ENCODE data around the gene MAVS.

MAVS gene

DNA sequence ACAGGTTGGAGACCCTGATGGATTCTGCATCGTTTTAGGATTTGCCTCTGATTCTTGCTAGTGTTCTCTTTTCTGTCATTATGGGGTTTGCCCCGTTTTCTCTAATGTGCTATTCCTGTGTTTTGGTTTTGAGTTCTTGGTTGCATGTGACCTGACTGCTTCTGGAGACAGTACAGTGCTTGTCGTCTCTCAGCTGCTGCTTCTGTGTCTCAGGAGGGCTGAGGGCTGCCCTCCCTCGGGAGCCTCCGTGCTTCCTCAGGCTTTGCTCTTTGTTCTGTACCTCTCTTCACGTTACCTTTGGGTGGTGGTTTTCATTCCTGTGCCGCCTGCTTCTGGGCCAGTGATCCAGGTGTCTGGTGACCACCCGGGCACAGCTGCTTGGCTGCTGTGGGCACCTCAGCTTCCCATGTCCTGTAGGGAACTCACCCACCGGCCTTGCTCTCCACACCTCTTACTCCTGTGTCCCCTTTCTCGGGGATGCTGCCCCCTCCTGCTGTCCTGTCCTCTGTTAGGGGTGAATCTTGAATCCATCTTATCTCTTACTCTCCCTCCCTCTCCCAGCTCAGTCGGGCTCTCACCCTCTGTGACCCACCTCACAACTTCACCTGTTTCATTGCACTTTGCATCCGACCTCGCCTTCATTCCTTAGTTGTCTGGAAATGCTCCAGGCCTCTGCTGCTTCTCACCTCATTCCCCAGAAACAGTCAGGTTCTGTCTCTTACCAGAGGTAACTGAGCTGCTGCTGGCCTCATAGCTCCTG, 75.8 kb downstream of the MAVS start:
- no peak overlapping the region for H3K9ac ChIP-seq (ENCODE audit: low read length)
- no peak overlapping the region for H3K27ac ChIP-seq (ENCODE audit: low read length)
- peaks cover 40% of the 10 kb centered on the region for H3K79me2 ChIP-seq (ENCODE audit: low read length)
- no peaks in the 10 kb centered on the region for H3K4me1 ChIP-seq (ENCODE audit: low read length)
- no peak overlapping the region for H3K4me3 ChIP-seq (ENCODE audit: low read length)
- no peak overlapping the region for H3K4me2 ChIP-seq (ENCODE audit: low read length)
- no peak overlapping the region for H2AFZ ChIP-seq (ENCODE audit: low read depth, low read length)
- peaks cover 50% of the 10 kb centered on the region for H3K36me3 ChIP-seq (replicated peaks; ENCODE audit: low read depth, low read length)
- H4K20me1 ChIP-seq (ENCODE audit: insufficient read depth, low read length): peaks cover 60% of the 10 kb centered on the region
- H3K9me3 ChIP-seq (ENCODE audit: insufficient read depth, low read length): no peaks in the 10 kb centered on the region
- TF ChIP-seq EZH2phosphoT487 (IDR thresholded peaks at IDR 0.05; ENCODE audit: low read depth): no peak
- TF ChIP-seq, protein P1, sequence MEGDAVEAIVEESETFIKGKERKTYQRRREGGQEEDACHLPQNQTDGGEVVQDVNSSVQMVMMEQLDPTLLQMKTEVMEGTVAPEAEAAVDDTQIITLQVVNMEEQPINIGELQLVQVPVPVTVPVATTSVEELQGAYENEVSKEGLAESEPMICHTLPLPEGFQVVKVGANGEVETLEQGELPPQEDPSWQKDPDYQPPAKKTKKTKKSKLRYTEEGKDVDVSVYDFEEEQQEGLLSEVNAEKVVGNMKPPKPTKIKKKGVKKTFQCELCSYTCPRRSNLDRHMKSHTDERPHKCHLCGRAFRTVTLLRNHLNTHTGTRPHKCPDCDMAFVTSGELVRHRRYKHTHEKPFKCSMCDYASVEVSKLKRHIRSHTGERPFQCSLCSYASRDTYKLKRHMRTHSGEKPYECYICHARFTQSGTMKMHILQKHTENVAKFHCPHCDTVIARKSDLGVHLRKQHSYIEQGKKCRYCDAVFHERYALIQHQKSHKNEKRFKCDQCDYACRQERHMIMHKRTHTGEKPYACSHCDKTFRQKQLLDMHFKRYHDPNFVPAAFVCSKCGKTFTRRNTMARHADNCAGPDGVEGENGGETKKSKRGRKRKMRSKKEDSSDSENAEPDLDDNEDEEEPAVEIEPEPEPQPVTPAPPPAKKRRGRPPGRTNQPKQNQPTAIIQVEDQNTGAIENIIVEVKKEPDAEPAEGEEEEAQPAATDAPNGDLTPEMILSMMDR (IDR thresholded peaks at IDR 0.05; ENCODE audit: low read depth, low read length): no peak
- no peaks in the 10 kb centered on the region for H3K27me3 ChIP-seq (ENCODE audit: low read depth, low read length)

DNA sequence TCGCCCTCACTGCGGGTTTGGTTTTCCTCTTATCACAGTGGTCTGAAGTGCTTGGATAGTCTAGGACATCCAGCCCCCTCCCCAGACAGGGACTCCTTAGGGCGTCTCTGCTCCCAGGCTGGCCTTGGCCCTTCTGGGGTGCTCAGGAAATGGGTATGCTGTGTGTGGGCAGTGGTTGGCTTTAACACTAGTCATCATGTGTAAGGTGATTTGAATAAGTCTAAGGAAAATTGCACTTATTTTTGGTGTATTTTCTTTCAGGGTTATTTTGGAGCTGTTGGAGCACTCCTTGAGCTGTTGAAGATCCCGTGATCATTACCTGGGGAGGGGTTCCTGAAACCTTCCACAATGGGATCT, 76.3 kb downstream of the MAVS start:
- H3K4me3 ChIP-seq (ENCODE audit: low read length): no peak overlapping the region
- peaks cover 48% of the 10 kb centered on the region for H3K36me3 ChIP-seq (replicated peaks; ENCODE audit: low read depth, low read length)
- no peak overlapping the region for H3K4me2 ChIP-seq (ENCODE audit: low read length)
- H3K27me3 ChIP-seq (ENCODE audit: low read depth, low read length): no peaks in the 10 kb centered on the region
- H3K9ac ChIP-seq (ENCODE audit: low read length): no peak overlapping the region
- no peaks in the 10 kb centered on the region for H3K9me3 ChIP-seq (ENCODE audit: insufficient read depth, low read length)
- peaks cover 58% of the 10 kb centered on the region for H4K20me1 ChIP-seq (ENCODE audit: insufficient read depth, low read length)
- no peak overlapping the region for H3K27ac ChIP-seq (ENCODE audit: low read length)
- H3K4me1 ChIP-seq (ENCODE audit: low read length): no peaks in the 10 kb centered on the region
- TF ChIP-seq, protein P1 (IDR thresholded peaks at IDR 0.05; ENCODE audit: low read depth, low read length): no peak
- no peak for TF ChIP-seq EZH2phosphoT487 (IDR thresholded peaks at IDR 0.05; ENCODE audit: low read depth)
- H2AFZ ChIP-seq (ENCODE audit: low read depth, low read length): no peak overlapping the region
- H3K79me2 ChIP-seq (ENCODE audit: low read length): peaks cover 37% of the 10 kb centered on the region

DNA sequence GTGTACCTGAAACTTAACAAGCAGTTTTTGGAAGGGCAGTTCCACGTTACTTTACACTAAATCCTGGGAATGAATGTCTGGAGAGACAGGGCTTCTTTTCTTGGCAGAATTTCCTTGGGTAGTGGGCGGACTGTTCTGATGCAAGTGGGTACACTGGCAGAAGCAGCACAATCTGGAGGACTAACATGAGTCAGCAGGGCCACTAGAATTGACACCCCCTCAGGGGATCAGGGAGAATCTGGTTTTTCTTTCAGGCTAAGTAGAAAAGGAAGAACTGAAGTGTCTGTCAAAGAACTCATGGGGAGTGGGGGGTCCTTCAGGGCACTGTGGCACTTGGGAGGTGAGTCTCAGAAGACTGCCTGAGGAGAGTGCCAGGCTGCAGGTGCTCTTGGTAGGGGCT, 77.2 kb downstream of the MAVS start:
- no peak overlapping the region for H3K27ac ChIP-seq (ENCODE audit: low read length)
- H3K4me3 ChIP-seq (ENCODE audit: low read length): no peak overlapping the region
- H2AFZ ChIP-seq (ENCODE audit: low read depth, low read length): no peak overlapping the region
- no peaks in the 10 kb centered on the region; the same call in 1 of the 2 replicates for H3K4me1 ChIP-seq (ENCODE audit: low read length)
- H4K20me1 ChIP-seq (ENCODE audit: insufficient read depth, low read length): peaks cover 50% of the 10 kb centered on the region
- peaks cover 39% of the 10 kb centered on the region for H3K36me3 ChIP-seq (replicated peaks; ENCODE audit: low read depth, low read length)
- H3K9me3 ChIP-seq (ENCODE audit: insufficient read depth, low read length): no peaks in the 10 kb centered on the region
- no peak overlapping the region for H3K4me2 ChIP-seq (ENCODE audit: low read length)
- no peak overlapping the region for H3K9ac ChIP-seq (ENCODE audit: low read length)
- peaks cover 28% of the 10 kb centered on the region for H3K79me2 ChIP-seq (ENCODE audit: low read length)
- TF ChIP-seq, protein P1 (IDR thresholded peaks at IDR 0.05; ENCODE audit: low read depth, low read length): no peak
- TF ChIP-seq EZH2phosphoT487 (IDR thresholded peaks at IDR 0.05; ENCODE audit: low read depth): no peak
- no peaks in the 10 kb centered on the region for H3K27me3 ChIP-seq (ENCODE audit: low read depth, low read length)

DNA sequence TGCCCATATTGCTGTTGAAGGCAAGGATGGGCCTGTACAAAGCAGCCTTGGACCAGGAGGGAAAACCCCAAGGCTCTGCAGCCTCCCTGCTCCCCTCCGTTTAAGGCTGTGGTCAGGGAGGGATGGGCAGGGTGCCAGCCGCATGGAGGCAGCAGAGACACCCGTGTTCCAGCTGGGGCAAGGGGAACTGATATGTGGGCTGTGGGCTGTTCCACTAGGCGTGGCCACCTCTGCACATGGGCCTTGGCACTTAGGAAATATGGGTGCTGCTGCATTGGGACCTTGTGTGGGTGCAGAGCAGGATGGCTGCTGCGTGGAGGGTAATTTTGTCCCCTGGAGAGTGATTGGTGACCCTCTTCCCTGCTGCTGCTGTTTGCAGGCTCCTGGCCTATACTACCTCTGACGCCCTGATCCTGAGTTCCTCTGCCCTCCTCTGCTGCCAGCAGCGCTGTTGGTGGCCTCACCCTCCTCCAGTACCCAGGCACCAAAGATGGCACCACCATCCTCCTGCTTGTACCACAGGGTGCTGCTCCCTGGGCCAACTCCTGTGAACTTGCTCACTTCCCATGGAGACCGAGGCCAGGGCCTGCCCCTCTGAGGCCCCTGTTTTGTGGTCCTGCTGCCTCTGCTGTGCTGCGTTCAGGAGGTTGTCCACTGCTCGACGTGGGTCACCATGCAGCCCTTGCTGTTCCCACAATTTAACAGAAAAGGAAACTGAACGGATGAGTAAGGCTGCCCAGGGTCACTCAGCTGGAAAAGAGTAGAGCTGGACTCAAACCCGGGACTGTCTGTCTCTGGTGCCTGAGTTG, 77.9 kb downstream of the MAVS start:
- no peak overlapping the region for H3K27ac ChIP-seq (ENCODE audit: low read length)
- H4K20me1 ChIP-seq (ENCODE audit: insufficient read depth, low read length): peaks cover 46% of the 10 kb centered on the region
- H3K79me2 ChIP-seq (ENCODE audit: low read length): peaks cover 22% of the 10 kb centered on the region

More for the DNA sequence above, 77.9 kb downstream of the MAVS start:
- Histone ChIP-seq H3K4me2 (ENCODE audit: low read length) (no peak overlapping the region), H3K4me3 (ENCODE audit: low read length) (no peak overlapping the region), H3K36me3 (replicated peaks; ENCODE audit: low read depth, low read length) (peaks cover 33% of the 10 kb centered on the region), H3K27me3 (ENCODE audit: low read depth, low read length) (no peaks in the 10 kb centered on the region), H3K9ac (ENCODE audit: low read length) (no peak overlapping the region), H3K4me1 (ENCODE audit: low read length) (no peaks in the 10 kb centered on the region; the same call in 1 of the 2 replicates), H2AFZ (ENCODE audit: low read depth, low read length) (no peak overlapping the region), H3K9me3 (ENCODE audit: insufficient read depth, low read length) (no peaks in the 10 kb centered on the region)
- TF ChIP-seq EZH2phosphoT487 (IDR thresholded peaks at IDR 0.05; ENCODE audit: low read depth): no peak
- TF ChIP-seq, protein P1 (IDR thresholded peaks at IDR 0.05; ENCODE audit: low read depth, low read length): no peak

Data from OCI-LY3 (cell line).